Measurements from ENCODE around the gene FAM124A. TPM values are rescaled to one million over a fixed set of nuclear protein-coding genes. Genes with fewer than 3 reads are reported as not detected.

Gene FAM124A
- total and polyA plus RNA-seq, 2 experiments from 2014 or later: 37.7 to 109 TPM

DNA sequence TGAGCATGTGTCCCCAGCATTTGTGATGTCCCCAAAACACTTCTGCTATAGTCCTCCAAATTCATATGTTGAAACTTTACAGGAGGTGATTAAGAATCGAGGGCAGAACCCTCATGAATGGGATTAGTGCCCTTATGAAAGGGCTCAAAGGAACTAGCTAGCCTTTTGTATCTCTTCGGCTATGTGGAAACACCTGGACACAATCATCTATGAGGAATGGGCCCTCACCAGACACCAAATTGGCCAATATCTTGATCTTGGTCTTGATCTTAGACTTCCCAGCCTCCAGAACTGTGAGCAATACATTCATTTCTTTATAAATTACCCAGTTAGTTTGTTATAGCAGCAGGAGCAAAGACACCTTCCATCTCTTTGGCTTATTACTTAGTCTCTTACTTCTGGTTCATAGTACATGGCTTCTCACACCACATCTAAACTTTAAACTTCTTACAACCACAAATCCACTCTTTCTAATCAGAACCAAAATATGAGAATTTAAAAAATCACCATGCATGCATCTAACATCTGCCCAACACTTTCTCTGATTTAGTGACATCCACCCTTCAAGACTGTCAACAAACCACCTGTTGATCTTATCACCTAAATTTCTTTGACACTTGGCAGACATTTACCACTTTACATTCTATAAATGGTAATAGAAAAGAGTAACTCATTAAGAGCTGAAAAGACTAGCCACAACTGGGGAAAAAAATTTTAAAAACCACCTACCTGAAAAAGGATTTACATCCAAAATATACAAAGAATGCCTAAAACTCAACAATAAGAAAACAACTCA, 110.6 kb downstream of the FAM124A start:
- H3K27me3 Mint-ChIP-seq (ENCODE audit: insufficient read depth, low read depth, poor library complexity): peaks cover 7% of the 10 kb centered on the region
- no peak overlapping the region for H3K4me3 Mint-ChIP-seq
- no peaks in the 10 kb centered on the region for H3K9me2 ChIP-seq (ENCODE audit: insufficient read depth)
- no peaks in the 10 kb centered on the region for H3K36me3 Mint-ChIP-seq (ENCODE audit: low read depth)
- ATAC-seq: no peak
- H3K9me3 Mint-ChIP-seq: no peaks in the 10 kb centered on the region
- DNase-seq (ENCODE audit: low spot score): no peak
- no peak overlapping the region for H3K27ac Mint-ChIP-seq
- peaks cover 14% of the 10 kb centered on the region; the same call in 1 of the 2 replicates for H3K4me1 ChIP-seq (ENCODE audit: insufficient read depth)
- H3K4me3 ChIP-seq: no peak overlapping the region
- no peak overlapping the region for H2AFZ ChIP-seq
- no peak overlapping the region for H3K27ac ChIP-seq (ENCODE audit: low read depth)
- no peaks in the 10 kb centered on the region for H3K27me3 ChIP-seq (ENCODE audit: insufficient read depth)
- H3K4me2 ChIP-seq: no peak overlapping the region
- H3K79me2 ChIP-seq (replicated peaks; ENCODE audit: insufficient read depth): no peaks in the 10 kb centered on the region
- TF ChIP-seq, protein P1, sequence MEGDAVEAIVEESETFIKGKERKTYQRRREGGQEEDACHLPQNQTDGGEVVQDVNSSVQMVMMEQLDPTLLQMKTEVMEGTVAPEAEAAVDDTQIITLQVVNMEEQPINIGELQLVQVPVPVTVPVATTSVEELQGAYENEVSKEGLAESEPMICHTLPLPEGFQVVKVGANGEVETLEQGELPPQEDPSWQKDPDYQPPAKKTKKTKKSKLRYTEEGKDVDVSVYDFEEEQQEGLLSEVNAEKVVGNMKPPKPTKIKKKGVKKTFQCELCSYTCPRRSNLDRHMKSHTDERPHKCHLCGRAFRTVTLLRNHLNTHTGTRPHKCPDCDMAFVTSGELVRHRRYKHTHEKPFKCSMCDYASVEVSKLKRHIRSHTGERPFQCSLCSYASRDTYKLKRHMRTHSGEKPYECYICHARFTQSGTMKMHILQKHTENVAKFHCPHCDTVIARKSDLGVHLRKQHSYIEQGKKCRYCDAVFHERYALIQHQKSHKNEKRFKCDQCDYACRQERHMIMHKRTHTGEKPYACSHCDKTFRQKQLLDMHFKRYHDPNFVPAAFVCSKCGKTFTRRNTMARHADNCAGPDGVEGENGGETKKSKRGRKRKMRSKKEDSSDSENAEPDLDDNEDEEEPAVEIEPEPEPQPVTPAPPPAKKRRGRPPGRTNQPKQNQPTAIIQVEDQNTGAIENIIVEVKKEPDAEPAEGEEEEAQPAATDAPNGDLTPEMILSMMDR (conservative IDR thresholded peaks at IDR 0.05; ENCODE audit: low read depth in 2 of 2): no peak
- TF ChIP-seq EZH2phosphoT487 (IDR thresholded peaks at IDR 0.05; ENCODE audit: unreplicated experiment) (no peak), EZH2 (IDR thresholded peaks at IDR 0.05; ENCODE audit: low read depth, unreplicated experiment) (no peak)
- TF ChIP-seq, protein P2, sequence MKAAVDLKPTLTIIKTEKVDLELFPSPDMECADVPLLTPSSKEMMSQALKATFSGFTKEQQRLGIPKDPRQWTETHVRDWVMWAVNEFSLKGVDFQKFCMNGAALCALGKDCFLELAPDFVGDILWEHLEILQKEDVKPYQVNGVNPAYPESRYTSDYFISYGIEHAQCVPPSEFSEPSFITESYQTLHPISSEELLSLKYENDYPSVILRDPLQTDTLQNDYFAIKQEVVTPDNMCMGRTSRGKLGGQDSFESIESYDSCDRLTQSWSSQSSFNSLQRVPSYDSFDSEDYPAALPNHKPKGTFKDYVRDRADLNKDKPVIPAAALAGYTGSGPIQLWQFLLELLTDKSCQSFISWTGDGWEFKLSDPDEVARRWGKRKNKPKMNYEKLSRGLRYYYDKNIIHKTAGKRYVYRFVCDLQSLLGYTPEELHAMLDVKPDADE (IDR thresholded peaks at IDR 0.05): no peak
- H3K4me1 Mint-ChIP-seq: peaks cover 24% of the 10 kb centered on the region
- H4K20me1 ChIP-seq (replicated peaks; ENCODE audit: insufficient read depth): no peaks in the 10 kb centered on the region
- no peaks in the 10 kb centered on the region for H3F3A ChIP-seq (replicated peaks; ENCODE audit: low read depth)
- H3K36me3 ChIP-seq (ENCODE audit: insufficient read depth): no peaks in the 10 kb centered on the region

DNA sequence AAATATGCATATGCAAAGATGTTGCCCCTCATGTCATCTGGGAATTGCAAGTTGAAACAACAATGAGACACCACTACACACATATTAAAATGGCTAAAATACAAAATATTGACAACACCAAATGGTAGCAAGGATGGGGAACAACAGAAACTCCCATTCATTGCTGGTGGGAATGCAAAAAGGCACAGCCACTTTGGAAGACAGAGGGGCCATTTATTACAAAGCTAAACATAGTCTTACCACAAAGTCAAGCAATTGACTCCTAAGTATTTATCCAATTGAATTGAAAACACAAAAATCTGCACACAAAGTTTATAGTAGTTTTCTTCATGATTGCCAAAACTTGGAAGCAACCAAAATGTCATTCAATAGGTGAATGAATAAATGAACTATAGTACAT, 111.2 kb downstream of the FAM124A start:
- Histone ChIP-seq H3K79me2 (replicated peaks; ENCODE audit: insufficient read depth) (no peaks in the 10 kb centered on the region), H3K4me2 (no peak overlapping the region), H3F3A (replicated peaks; ENCODE audit: low read depth) (no peaks in the 10 kb centered on the region), H3K27me3 (ENCODE audit: insufficient read depth) (no peaks in the 10 kb centered on the region), H3K27ac (ENCODE audit: low read depth) (no peak overlapping the region), H3K4me3 (no peak overlapping the region), H3K4me1 (ENCODE audit: insufficient read depth) (peaks cover 14% of the 10 kb centered on the region; the same call in 1 of the 2 replicates), H3K36me3 (ENCODE audit: insufficient read depth) (no peaks in the 10 kb centered on the region), H4K20me1 (replicated peaks; ENCODE audit: insufficient read depth) (no peaks in the 10 kb centered on the region), H3K9me2 (ENCODE audit: insufficient read depth) (no peaks in the 10 kb centered on the region), H2AFZ (no peak overlapping the region)
- Mint-ChIP-seq H3K27ac (no peak overlapping the region), H3K4me3 (no peak overlapping the region), H3K4me1 (peaks cover 20% of the 10 kb centered on the region), H3K36me3 (ENCODE audit: low read depth) (no peaks in the 10 kb centered on the region), H3K9me3 (no peaks in the 10 kb centered on the region), H3K27me3 (ENCODE audit: insufficient read depth, low read depth, poor library complexity) (peaks cover 7% of the 10 kb centered on the region)
- DNase-seq (ENCODE audit: low spot score) (no peak), ATAC-seq (no peak)
- TF ChIP-seq JUNB (IDR thresholded peaks at IDR 0.05; ENCODE audit: unreplicated experiment) (no peak), EZH2 (IDR thresholded peaks at IDR 0.05; ENCODE audit: low read depth, unreplicated experiment) (no peak), ZNF331 (CRISPR knock-in tag; IDR thresholded peaks at IDR 0.05; ENCODE audit: low read depth) (no peak)
- TF ChIP-seq, protein P3, sequence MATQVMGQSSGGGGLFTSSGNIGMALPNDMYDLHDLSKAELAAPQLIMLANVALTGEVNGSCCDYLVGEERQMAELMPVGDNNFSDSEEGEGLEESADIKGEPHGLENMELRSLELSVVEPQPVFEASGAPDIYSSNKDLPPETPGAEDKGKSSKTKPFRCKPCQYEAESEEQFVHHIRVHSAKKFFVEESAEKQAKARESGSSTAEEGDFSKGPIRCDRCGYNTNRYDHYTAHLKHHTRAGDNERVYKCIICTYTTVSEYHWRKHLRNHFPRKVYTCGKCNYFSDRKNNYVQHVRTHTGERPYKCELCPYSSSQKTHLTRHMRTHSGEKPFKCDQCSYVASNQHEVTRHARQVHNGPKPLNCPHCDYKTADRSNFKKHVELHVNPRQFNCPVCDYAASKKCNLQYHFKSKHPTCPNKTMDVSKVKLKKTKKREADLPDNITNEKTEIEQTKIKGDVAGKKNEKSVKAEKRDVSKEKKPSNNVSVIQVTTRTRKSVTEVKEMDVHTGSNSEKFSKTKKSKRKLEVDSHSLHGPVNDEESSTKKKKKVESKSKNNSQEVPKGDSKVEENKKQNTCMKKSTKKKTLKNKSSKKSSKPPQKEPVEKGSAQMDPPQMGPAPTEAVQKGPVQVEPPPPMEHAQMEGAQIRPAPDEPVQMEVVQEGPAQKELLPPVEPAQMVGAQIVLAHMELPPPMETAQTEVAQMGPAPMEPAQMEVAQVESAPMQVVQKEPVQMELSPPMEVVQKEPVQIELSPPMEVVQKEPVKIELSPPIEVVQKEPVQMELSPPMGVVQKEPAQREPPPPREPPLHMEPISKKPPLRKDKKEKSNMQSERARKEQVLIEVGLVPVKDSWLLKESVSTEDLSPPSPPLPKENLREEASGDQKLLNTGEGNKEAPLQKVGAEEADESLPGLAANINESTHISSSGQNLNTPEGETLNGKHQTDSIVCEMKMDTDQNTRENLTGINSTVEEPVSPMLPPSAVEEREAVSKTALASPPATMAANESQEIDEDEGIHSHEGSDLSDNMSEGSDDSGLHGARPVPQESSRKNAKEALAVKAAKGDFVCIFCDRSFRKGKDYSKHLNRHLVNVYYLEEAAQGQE (IDR thresholded peaks at IDR 0.05; ENCODE audit: unreplicated experiment): no peak
